Fibroblast of pulmonary artery (primary cell): ENCODE data around the gene RFPL2.
"Not testable (repeated sequence)": the region's sequence is repeated elsewhere in the genome, so short reads cannot be mapped to it uniquely, and the experiment has no call there.

Source experiments
- DNase-seq: peaks from one replicate; pipeline ENCODE4 v3.0.0-alpha.2; 2010; ENCODE audit warnings: low read depth
- H3K4me3 ChIP-seq: replicated peaks from 2 replicates; pipeline ENCODE4 v1.5.1; 2011; ENCODE audit warnings: low read depth, mild to moderate bottlenecking, control low read depth, low read length, moderate library complexity
- CTCF ChIP-seq: IDR thresholded peaks from 2 replicates; pipeline ENCODE4 v1.5.1; 2011; ENCODE audit warnings: mild to moderate bottlenecking, control low read depth, low read length, inconsistent platforms; ENCODE audit errors: missing control alignments

RFPL2 gene

GRCh38 chr22:32164075-32164860 is 40.6 kb downstream of the RFPL2 start:
- no peak for DNase-seq
- no peak overlapping the region for H3K4me3 ChIP-seq
- TF ChIP-seq CTCF: no peak

- DNase-seq, H3K4me3 ChIP-seq: not testable (repeated sequence)
Measured at GRCh38 chr22:32160411-32160810, 44.5 kb downstream of the RFPL2 start.

- no peak for TF ChIP-seq CTCF
- no peak within 1 kb of the TSS for H3K4me3 ChIP-seq
- DNase-seq: no peak
Measured at GRCh38 chr22:32158712-32159533, 46.0 kb downstream of the RFPL2 start, which contains the start of gene C22orf42. Gene C22orf42, minus strand, starts transcription at chr22:32159303. Its CDS starts 88 bp downstream, at chr22:32159215.

GRCh38 chr22:32157632-32158031 is 47.2 kb downstream of the RFPL2 start:
- not testable (repeated sequence) for DNase-seq, H3K4me3 ChIP-seq

- DNase-seq, H3K4me3 ChIP-seq: not testable (repeated sequence)
Measured at GRCh38 chr22:32154727-32155126, 50.1 kb downstream of the RFPL2 start.

- H3K4me3 ChIP-seq, DNase-seq: not testable (repeated sequence)
Measured at GRCh38 chr22:32151641-32152040, 53.2 kb downstream of the RFPL2 start.

GRCh38 chr22:32150647-32151046 is 54.2 kb downstream of the RFPL2 start:
- H3K4me3 ChIP-seq, DNase-seq: not testable (repeated sequence)

GRCh38 chr22:32148372-32148771 is 56.5 kb downstream of the RFPL2 start:
- DNase-seq, H3K4me3 ChIP-seq: not testable (repeated sequence)

- not testable (repeated sequence) for DNase-seq, H3K4me3 ChIP-seq
Measured at GRCh38 chr22:32147128-32147527, 57.7 kb downstream of the RFPL2 start.

GRCh38 chr22:32144496-32145274 is 60.2 kb downstream of the RFPL2 start:
- no peak overlapping the region for H3K4me3 ChIP-seq
- TF ChIP-seq CTCF: no peak
- DNase-seq: no peak
